Measurements from ENCODE around the gene COMMD10.
A peak's percentile ranks its signal among the peaks of the same experiment; 100 is the strongest.

Gene COMMD10

GRCh38 chr5:116292321-116292720, 207.5 kb downstream of the COMMD10 start:
- no peak for DNase-seq (ENCODE audit: low spot score)

GRCh38 chr5:116296335-116297072, 211.7 kb downstream of the COMMD10 start:
- no peak for DNase-seq (ENCODE audit: low spot score)

- DNase-seq (ENCODE audit: low spot score): no peak
Measured at GRCh38 chr5:116297296-116297814, 212.5 kb downstream of the COMMD10 start.

- no peak for DNase-seq (ENCODE audit: low spot score)
Measured at GRCh38 chr5:116299746-116300640, 215.2 kb downstream of the COMMD10 start.

- no peak for DNase-seq (ENCODE audit: low spot score)
Measured at GRCh38 chr5:116301110-116301509, 216.3 kb downstream of the COMMD10 start.

- no peak for DNase-seq (ENCODE audit: low spot score)
Measured at GRCh38 chr5:116303340-116303739, 218.5 kb downstream of the COMMD10 start.

- DNase-seq (ENCODE audit: low spot score): no peak
Measured at GRCh38 chr5:116303810-116304209, 219.0 kb downstream of the COMMD10 start.

- DNase-seq (ENCODE audit: low spot score): no peak
Measured at GRCh38 chr5:116305899-116306298, 221.1 kb downstream of the COMMD10 start.

GRCh38 chr5:116306846-116307245, 222.0 kb downstream of the COMMD10 start:
- no peak for DNase-seq (ENCODE audit: low spot score)

- no peak for DNase-seq (ENCODE audit: low spot score)
Measured at GRCh38 chr5:116308391-116308790, 223.6 kb downstream of the COMMD10 start.

GRCh38 chr5:116313366-116313765, 228.5 kb downstream of the COMMD10 start:
- DNase-seq (ENCODE audit: low spot score): no peak

- DNase-seq (ENCODE audit: low spot score): peak; percentile 13
Measured at GRCh38 chr5:116315531-116315930, 230.7 kb downstream of the COMMD10 start.

GRCh38 chr5:116318091-116318854, 233.4 kb downstream of the COMMD10 start:
- DNase-seq (ENCODE audit: low spot score): no peak

- no peak for DNase-seq (ENCODE audit: low spot score)
Measured at GRCh38 chr5:116320486-116320885, 235.7 kb downstream of the COMMD10 start.

GRCh38 chr5:116329503-116329902, 244.7 kb downstream of the COMMD10 start:
- no peak for DNase-seq (ENCODE audit: low spot score)

GRCh38 chr5:116340799-116341198, 256.0 kb downstream of the COMMD10 start:
- DNase-seq (ENCODE audit: low spot score): no peak
